GM18507 (cell line): Measurements from ENCODE around the gene ZNF774.
"Not testable (repeated sequence)": the region's sequence is repeated elsewhere in the genome, so short reads cannot be mapped to it uniquely, and the experiment has no call there.

Experiments used
- DNase-seq: peaks from one replicate; pipeline ENCODE4 v3.0.0; 2011; ENCODE audit warnings: low read depth; ENCODE audit not compliant: insufficient read length; ENCODE audit errors: extremely low spot score
- FAIRE-seq: peaks from 2 replicates; lab custom pipeline; 2011; peaks lifted over from hg19 to GRCh38; lab: Jason Lieb, UNC

ZNF774 gene

GRCh38 chr15:90410316-90410715 is 58.2 kb downstream of the ZNF774 start:
- not testable (repeated sequence) for DNase-seq, FAIRE-seq

DNA sequence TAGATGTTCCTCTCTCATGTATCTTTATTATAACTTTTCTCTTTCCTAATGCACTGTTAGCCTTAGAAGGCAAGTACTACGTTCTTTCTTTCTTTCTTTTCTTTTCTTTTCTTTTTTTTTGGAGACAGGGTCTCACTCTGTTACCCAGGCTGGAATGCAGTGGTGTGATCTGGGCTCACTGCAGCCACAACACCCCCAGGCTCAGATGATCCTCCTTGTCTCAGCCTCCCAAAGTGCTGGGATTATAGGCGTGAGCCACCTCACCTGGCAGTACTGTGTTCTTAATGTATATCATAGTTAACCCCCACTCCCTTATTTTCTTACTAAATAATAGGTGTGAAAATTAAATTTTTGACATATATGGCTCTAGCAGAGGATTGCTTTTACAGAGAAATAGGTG is 59.1 kb downstream of the ZNF774 start:
- DNase-seq (no peak), FAIRE-seq (no peak)
